SH-SY5Y (cell line): Measurements from ENCODE around the gene MRS2.

Experiments used
- GATA2 ChIP-seq: IDR thresholded peaks from 2 replicates; pipeline ENCODE4 v1.6.1; 2011; ENCODE audit warnings: mild to moderate bottlenecking, low read depth, low read length
- GATA3 ChIP-seq: IDR thresholded peaks from 2 replicates; pipeline ENCODE4 v1.6.1; 2011; ENCODE audit warnings: low read depth, mild to moderate bottlenecking, low read length, moderate library complexity

MRS2 gene

GRCh38 chr6:24415753-24416152 lies 13.0 kb downstream of the MRS2 start:
- TF ChIP-seq GATA3 (no peak), GATA2 (no peak)

- TF ChIP-seq GATA2 (no peak), GATA3 (no peak)
Observed at GRCh38 chr6:24419526-24419925, 16.8 kb downstream of the MRS2 start.

GRCh38 chr6:24425091-24425490 lies 22.4 kb downstream of the MRS2 start:
- TF ChIP-seq GATA2, result no peak
- TF ChIP-seq GATA3, result no peak

- no peak for TF ChIP-seq GATA3
- TF ChIP-seq GATA2, result no peak
Observed at GRCh38 chr6:24426729-24427446, 24.2 kb downstream of the MRS2 start.

GRCh38 chr6:24428615-24429014 lies 25.9 kb downstream of the MRS2 start:
- no peak for TF ChIP-seq GATA3

GRCh38 chr6:24429146-24429545 lies 26.4 kb downstream of the MRS2 start:
- no peak for TF ChIP-seq GATA3
- TF ChIP-seq GATA2, result no peak

DNA sequence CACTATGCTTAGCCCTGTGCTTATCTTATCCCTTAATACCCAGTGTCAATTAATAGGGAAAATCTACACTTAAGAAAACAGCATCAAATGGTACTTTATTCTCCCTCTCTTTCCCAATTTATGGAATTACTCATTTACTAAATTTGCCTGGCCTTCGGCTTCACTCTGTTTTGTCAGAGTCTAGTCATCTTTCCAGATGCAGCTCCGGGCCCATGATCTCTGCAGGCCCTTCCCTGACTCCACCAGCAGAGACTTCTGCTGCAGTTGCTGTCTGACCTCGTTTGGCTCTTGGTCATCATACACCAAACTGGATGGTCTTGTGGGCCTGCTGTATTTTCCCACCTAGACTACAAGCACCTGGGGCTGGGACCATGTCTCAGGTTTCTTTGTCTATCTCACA lies 27.4 kb downstream of the MRS2 start:
- TF ChIP-seq GATA2, result no peak
- no peak for TF ChIP-seq GATA3

- TF ChIP-seq GATA2 (no peak), GATA3 (no peak)
Observed at GRCh38 chr6:24431045-24431451, 28.3 kb downstream of the MRS2 start.

GRCh38 chr6:24432611-24433010 lies 29.9 kb downstream of the MRS2 start:
- TF ChIP-seq GATA2 (no peak), GATA3 (no peak)

GRCh38 chr6:24436979-24437378 lies 34.2 kb downstream of the MRS2 start:
- TF ChIP-seq GATA2, result no peak
- no peak for TF ChIP-seq GATA3

GRCh38 chr6:24439858-24440539 lies 37.3 kb downstream of the MRS2 start:
- TF ChIP-seq GATA3 (no peak), GATA2 (no peak)

- no peak for TF ChIP-seq GATA2
- TF ChIP-seq GATA3, result no peak
Observed at GRCh38 chr6:24440897-24441598, 38.3 kb downstream of the MRS2 start.

DNA sequence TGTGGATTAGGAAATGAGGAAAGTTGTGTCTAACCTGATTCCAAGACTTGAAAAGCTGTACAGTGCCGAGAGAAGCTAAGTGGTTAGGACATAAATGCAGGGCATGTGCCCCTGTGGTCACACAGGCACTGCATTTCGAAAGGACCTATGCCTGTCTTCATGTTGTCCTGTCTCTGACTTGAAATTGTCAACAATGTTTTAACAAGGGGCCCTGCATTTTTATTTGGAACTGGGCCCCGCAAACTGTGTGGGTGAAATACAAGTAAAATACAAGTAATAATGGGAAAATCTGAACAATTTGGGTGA lies 38.8 kb downstream of the MRS2 start:
- no peak for TF ChIP-seq GATA3
- no peak for TF ChIP-seq GATA2

DNA sequence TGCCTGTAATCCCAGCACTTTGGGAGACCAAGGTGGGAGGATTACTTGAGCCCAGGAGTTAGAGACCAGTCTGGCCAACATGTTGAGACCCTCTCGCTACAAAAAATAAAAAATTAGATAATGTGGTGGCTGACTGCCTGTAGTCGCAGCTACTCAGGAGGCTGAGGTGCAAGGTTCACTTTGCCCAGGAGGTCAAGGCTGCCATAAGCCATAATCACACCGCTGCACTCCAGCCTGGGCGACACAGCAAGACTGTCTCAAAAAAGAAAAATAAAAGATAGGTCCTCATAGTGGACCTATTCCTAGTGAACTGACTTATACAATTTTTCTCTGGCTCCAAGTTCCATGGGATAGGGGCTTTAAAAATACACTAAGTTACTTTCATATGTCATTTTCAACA lies 41.9 kb downstream of the MRS2 start:
- TF ChIP-seq GATA2 (no peak), GATA3 (no peak)

GRCh38 chr6:24445704-24446103 lies 43.0 kb downstream of the MRS2 start:
- no peak for TF ChIP-seq GATA3
- TF ChIP-seq GATA2, result no peak
